GM21390 (cell line): Measurements from ENCODE around the gene SPAG16.
"Not testable (repeated sequence)": the region's sequence is repeated elsewhere in the genome, so short reads cannot be mapped to it uniquely, and the experiment has no call there.

Experiments used
- ATAC-seq: cut with Tn5 transposase; IDR thresholded peaks from one replicate; pipeline ENCODE4 v1.9.1; 2021; ENCODE audit not compliant: unreplicated experiment

The SPAG16 gene

GRCh38 chr2:213407027-213407426, 122.8 kb downstream of the SPAG16 start:
- not testable (repeated sequence) for ATAC-seq

DNA sequence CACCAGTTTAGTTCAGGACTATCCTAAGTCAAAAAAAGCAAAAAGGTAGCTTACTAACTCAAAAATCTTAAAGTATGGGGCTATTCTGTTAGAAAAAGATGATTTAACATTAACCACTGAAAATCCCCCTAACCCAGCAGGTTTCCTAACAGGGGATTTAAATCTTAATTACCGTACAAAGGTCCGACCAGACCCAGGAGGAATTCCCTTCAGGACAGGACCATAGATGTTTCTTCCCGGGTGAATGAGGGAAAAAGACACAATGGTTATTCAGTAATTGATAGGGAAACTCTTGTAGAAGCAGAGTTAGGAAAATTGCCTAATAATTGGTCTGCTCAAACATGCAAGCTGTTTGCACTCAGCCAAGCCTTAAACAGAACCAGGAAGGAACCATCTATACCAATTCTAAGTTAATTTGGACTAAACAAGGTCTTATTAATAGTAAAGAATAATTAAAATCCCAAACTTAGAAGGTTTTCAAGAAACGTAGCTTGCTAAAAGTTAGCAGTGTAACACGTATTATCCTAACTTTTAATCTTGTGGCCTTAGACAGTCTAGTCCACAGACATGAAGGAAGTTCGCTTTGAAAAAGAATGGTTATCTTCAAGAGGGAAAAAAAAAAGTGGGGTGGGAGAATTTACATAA, 124.3 kb downstream of the SPAG16 start:
- ATAC-seq = not testable (repeated sequence)

DNA sequence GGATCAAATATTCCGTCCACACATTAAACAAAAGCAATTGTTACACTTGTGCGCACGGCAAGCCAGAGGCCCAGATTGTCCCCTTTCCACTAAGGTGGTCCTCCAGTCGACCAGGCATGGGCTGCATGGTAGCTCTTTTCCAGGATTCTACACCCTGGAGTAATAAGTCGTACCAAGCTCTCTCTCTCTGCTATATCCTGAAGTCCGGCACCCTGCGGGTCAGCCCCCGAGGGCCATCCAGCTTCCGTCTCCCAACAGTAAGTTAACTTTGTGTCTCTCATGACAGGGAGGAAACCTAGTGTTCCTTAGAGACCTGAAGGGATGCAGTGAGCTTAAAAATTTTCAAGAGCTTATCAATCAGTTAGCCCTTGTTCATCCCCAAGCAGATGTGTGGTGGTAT, 126.4 kb downstream of the SPAG16 start:
- ATAC-seq = not testable (repeated sequence)

GRCh38 chr2:213411582-213412289, 127.5 kb downstream of the SPAG16 start:
- no peak for ATAC-seq

DNA sequence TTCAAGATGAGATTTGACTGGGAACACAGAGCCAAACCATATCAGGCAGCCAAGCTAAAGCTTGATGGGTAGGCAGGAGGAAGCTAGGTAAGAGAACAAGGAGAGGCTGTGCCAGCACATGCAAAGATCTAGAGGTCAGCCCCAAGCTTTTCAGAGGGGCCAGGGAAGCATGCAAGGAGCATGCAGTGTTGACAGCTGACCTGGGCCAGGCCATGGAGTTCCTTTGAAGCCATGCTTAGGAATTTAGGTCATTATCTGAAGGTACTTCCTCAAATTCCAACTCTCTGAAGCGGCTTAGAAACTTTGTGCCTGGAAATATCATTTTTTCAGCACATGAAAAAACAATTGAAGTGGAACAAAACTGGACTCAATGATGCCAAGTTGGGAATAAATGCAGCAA, 130.8 kb downstream of the SPAG16 start:
- ATAC-seq = no peak

- no peak for ATAC-seq
Observed at GRCh38 chr2:213416832-213417231, 132.6 kb downstream of the SPAG16 start.

DNA sequence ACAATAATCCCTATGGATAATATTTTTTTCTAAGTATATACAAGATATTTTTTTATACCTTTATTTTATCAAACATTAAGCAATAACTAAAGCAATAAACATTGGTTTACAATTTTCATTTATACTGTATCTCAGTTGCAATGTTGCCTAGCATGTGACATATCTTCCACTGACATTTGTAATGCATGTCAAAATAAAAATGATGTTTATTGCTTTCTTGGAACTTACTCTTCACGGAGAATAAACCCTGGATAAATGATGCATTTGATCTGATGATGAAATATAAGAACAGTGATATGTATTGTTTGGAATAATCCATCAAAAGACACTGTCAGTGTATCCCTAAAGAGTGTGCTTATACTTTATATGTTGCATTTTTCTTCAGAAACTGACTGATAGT, 135.7 kb downstream of the SPAG16 start:
- no peak for ATAC-seq

- no peak for ATAC-seq
Observed at GRCh38 chr2:213420828-213421385, 136.6 kb downstream of the SPAG16 start.

DNA sequence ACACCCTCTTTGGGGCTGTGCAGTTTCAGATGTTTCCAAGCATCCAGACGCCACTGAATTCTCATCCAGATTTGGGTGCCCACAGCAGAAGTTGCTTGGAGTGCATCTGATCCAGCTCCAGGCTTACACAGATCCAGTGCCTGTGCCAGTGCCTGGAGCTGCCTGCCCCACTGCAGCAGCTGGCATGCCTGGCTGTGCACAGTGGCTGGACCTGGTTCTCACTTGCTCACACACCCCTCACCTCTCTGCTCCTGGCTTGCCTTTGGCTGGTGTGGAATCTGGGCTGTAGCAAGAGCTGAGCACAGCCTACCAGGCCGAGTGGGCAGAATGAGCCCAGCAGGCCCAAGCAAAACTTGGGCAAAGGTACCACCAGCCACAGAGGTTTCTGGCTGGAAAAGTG, 137.9 kb downstream of the SPAG16 start:
- ATAC-seq = no peak

DNA sequence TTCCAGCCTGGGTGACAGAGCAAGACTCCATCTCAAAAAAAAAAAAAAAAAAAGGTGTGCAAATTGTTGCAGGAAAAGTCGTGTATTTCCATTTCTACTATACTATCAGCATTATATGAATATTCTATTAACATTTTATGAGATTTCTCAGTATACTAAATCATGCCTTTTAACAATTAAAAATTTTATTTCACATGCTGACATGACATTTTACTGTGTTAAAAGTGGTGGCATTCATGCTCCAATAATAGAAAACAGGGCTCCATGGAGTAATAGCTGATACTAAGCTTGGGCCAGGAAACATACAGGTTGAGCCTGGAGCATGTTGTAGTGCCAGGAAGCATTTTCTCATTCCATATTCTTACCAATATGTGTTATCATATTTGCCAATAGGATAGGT, 141.4 kb downstream of the SPAG16 start:
- no peak for ATAC-seq

DNA sequence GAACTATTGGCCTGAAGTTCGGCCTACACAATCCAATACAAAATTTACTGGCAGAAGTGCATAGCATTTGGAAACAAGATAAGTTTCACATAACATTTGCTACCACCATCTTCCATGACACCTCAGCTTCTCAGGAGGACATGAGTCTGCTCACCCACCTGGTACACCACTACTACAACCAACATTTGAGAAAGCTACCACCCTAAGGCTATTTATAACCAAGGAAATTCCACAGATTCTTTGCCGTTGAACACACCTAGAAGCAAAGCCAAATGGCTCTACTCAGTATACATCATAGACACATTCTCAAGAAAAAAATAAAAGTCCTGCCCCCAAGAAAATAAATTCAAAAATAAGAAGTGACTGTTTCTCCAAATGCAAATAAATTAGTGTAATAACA, 145.3 kb downstream of the SPAG16 start:
- no peak for ATAC-seq

DNA sequence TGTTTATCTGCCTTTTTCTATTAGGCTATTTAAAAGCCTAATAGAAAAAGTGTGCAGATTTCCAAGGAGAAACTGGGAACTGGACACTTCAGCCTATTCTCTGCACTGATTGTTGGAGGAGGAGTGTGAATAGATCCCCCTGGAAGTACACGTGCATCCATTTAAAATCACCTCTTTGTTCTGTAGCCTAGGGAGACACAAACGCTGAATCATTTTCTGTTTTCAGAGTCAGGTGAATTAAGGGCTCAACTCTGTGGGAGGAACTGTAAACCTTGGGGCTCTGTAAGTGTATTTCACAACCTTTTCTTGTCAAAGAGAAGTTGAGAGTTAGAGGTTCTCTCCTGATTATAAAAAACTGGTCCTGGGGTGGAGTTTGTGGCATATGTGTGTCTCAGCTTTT, 159.7 kb downstream of the SPAG16 start:
- ATAC-seq = no peak

DNA sequence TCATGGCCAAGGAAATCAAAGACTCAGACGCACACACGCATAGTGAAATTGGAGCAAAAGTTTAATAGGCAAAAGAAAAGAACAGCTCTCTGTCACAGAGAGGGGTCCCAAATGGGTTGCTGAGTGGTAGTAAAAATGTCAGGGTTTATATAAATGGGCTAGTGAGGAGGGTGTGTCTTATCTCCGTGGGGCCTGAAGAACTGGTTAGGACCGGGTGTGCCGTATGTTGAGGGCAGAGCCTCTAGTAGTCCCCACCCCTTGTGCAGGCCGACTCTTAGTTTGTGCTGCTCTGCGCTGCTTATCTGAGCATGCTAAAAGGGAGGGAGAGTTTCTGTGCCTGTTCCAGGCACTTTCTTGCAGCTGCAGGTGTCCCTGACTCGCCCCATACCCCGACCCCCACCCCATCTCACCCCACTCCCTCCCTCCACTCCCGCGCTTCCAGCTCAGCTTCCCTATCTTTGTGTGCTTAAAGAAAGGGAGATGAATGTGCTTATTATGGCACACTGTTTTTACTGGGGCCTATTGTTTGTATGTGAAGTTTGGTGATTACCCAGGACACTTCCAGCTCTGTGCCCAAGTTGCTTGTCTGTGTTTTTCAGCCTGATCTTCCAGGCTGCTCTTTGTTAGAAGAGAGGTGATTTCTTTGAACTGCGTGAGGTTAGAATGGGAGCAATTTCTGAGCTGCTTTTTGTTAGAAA, 167.4 kb downstream of the SPAG16 start:
- ATAC-seq = no peak

- ATAC-seq = no peak
Observed at GRCh38 chr2:213455316-213456008, 171.2 kb downstream of the SPAG16 start.

GRCh38 chr2:213475433-213475832, 191.2 kb downstream of the SPAG16 start:
- ATAC-seq = no peak

- no peak for ATAC-seq
Observed at GRCh38 chr2:213476641-213477040, 192.4 kb downstream of the SPAG16 start.

GRCh38 chr2:213490087-213490486, 205.8 kb downstream of the SPAG16 start:
- ATAC-seq = no peak

- no peak for ATAC-seq
Observed at GRCh38 chr2:213491376-213491775, 207.1 kb downstream of the SPAG16 start.

GRCh38 chr2:213496226-213496625, 212.0 kb downstream of the SPAG16 start:
- no peak for ATAC-seq

GRCh38 chr2:213500881-213501280, 216.6 kb downstream of the SPAG16 start:
- no peak for ATAC-seq

GRCh38 chr2:213524164-213524563, 239.9 kb downstream of the SPAG16 start:
- ATAC-seq = no peak
